H54 (cell line): ENCODE data around the gene TTC9B.

Experiments used
- DNase-seq: peaks from one replicate; pipeline ENCODE4 v3.0.0; 2011; ENCODE audit warnings: low spot score, mixed read lengths; ENCODE audit not compliant: insufficient read length
- FAIRE-seq: peaks from 3 replicates; lab custom pipeline; 2011; peaks lifted over from hg19 to GRCh38; lab: Jason Lieb, UNC
- POLR2A ChIP-seq: IDR thresholded peaks from 2 replicates; pipeline ENCODE4 v1.6.1; 2011; ENCODE audit warnings: low read depth, mild to moderate bottlenecking, low read length

Gene TTC9B

GRCh38 chr19:40243181-40243580, 25.0 kb upstream of the TTC9B start:
- DNase-seq (no peak), FAIRE-seq (no peak)
- TF ChIP-seq POLR2A: no peak

GRCh38 chr19:40242480-40242879, 24.3 kb upstream of the TTC9B start:
- no peak for DNase-seq
- TF ChIP-seq POLR2A: no peak
- no peak for FAIRE-seq

GRCh38 chr19:40241809-40242384, 23.7 kb upstream of the TTC9B start:
- FAIRE-seq (no peak), DNase-seq (no peak)
- no peak for TF ChIP-seq POLR2A

- TF ChIP-seq POLR2A: no peak
- FAIRE-seq (no peak), DNase-seq (no peak)
Observed at GRCh38 chr19:40241125-40241808, 23.1 kb upstream of the TTC9B start.

- no peak for DNase-seq
- no peak for TF ChIP-seq POLR2A
- no peak for FAIRE-seq
Observed at GRCh38 chr19:40240332-40240731, 22.1 kb upstream of the TTC9B start.

DNA sequence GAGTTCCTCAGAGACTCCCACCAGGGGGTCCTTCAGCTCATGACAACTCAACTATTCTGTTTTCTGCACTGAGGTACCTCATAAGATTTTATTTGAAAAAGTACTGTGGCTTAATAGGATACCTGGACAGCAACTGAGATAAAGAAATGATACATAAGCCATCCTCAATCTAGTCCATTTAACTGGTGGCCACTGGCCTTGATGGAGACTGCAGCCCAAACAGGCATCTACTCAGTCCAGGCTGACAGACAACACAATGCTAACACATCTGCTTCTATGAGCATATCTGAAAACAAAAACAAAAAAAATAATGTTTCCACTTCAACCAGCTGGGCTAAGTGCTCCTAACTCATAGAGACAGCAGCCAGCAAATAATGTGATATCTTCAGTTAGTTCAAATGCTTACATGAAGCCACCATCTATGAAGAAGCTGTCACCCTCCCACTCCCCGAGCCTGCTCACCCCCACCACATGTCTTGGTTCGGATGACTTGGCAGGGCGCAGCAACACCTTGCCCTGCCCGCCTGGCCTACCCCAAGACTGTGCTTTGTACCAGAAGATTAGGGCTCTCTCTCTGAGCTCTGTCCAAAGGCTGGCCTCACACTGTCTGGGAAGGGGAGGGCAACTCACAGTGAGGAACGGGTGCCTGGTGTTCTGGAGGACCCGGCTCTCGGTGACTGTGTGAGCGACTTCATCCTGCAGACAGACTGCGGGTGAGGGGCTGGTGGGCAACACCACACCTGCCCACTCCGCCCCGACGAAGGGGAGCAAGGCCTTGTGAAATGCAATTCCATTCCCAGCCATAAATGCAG, 21.4 kb upstream of the TTC9B start:
- FAIRE-seq: no peak
- no peak for TF ChIP-seq POLR2A

GRCh38 chr19:40238775-40239174, 20.6 kb upstream of the TTC9B start:
- FAIRE-seq: no peak
- DNase-seq: no peak
- no peak for TF ChIP-seq POLR2A

More for the DNA sequence above, 21.4 kb upstream of the TTC9B start:
- no peak for DNase-seq

DNA sequence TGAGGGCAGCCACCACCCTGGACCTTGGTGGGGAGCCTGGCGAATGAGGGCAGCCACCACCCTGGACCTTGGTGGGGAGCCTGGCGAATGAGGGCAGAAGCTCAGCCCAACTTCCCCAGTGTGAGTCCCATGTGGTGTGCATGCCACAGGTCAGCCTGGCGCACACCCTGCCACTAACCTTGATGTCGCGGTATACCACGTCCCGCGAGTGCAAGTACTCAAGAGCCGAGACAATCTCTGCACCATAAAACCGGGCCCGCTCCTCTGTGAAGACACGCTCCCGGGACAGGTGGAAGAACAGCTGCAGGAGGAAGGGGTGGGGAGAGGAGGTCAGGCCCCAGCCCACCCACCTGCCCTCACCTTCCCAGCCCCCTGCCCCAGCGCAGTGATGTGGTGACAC, 19.6 kb upstream of the TTC9B start:
- FAIRE-seq (no peak), DNase-seq (no peak)
- TF ChIP-seq POLR2A: no peak

GRCh38 chr19:40236366-40236765, 18.2 kb upstream of the TTC9B start:
- DNase-seq (no peak), FAIRE-seq (no peak)
- no peak for TF ChIP-seq POLR2A

GRCh38 chr19:40236026-40236355, 17.8 kb upstream of the TTC9B start:
- no peak for DNase-seq
- no peak for FAIRE-seq
- no peak for TF ChIP-seq POLR2A

GRCh38 chr19:40235238-40236025, 17.2 kb upstream of the TTC9B start:
- no peak for DNase-seq
- no peak for FAIRE-seq
- no peak for TF ChIP-seq POLR2A

DNA sequence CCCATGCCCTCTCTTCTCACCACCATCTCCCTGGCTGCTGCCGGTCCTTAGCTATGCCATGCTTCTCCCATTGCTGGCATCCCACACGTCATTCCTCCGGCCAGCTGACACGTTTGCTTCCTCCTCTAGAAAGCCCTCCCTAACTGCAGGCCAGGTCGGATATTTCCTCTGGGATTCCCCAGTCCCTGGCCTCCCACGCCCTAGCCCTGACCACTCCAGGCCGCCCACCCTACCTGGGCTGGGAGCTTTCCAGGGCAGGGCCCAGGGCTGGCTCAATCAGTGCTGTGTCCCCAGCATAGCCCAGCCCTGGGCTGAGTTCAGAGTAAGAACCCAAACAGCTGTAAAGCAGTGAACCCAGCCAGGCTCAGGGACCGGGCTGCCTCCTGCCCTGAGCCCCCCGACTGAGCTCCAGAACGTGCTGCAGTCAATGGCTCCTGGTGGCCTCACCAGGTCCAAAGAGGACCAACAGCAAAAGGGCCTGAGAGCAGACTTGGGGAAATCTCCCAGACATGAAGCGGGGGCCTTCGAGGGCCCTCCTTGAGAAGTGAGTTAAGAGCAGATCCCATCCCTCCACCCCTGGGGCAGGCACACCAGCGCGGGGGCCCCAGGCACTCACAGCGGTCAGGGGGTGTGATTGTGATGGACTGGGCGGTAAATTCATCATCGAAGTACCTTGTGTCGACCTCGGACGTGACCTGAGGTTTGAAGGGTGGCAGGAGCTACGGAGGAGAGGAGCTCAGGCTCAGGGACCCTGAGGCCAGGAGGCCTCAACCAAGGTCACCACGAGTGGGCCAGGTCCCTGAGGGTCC, 16.4 kb upstream of the TTC9B start:
- no peak for FAIRE-seq
- TF ChIP-seq POLR2A: no peak
- no peak for DNase-seq

DNA sequence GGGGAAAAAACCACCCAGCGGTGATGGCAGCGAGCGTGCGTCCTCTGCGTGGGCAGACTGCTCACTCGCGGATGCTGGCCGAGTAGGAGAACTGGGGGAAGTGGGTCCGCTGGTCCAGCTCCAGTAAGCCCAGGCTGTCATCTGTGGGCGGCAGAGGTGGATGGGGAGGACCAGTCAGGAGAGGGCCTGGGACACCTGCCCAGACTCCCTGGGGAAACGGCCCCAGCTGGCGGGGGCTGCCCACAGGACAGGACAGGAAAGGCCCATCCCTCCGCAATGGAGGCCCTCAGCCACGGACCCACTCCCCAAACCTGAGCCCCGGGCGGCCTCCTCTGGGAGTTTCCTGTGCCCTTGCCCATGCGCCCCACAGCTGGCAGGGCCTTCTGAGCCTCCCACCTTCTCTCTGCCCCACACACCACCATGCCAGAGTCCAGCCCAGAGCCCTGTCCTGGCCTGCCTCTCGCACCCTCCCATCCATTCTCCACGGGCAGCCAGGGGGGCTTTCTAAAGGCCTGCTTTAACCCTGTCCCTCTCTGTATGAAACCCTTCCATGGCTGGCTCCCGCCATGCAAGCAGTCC, 15.7 kb upstream of the TTC9B start:
- no peak for TF ChIP-seq POLR2A
- no peak for FAIRE-seq
- DNase-seq: no peak
